DOHH2 (cell line): Measurements from ENCODE around the gene SNF8.

Source experiments
- EZH2phosphoT487 ChIP-seq: fragments of 200-600 bp; sonication (generic); IDR thresholded peaks from 2 replicates; pipeline ENCODE4 v1.6.1; 2017; ENCODE audit warnings: borderline replicate concordance, mild to moderate bottlenecking, antibody characterized with exemption, low read length, moderate library complexity, mixed read lengths
- TF ChIP-seq, protein P1 (sequence below): fragments of 200-600 bp; sonication (generic); IDR thresholded peaks from one replicate; pipeline ENCODE4 v1.5.1; 2014; ENCODE audit warnings: antibody characterized with exemption, mild to moderate bottlenecking, low read depth, low read length; ENCODE audit not compliant: poor library complexity, severe bottlenecking

DNA sequence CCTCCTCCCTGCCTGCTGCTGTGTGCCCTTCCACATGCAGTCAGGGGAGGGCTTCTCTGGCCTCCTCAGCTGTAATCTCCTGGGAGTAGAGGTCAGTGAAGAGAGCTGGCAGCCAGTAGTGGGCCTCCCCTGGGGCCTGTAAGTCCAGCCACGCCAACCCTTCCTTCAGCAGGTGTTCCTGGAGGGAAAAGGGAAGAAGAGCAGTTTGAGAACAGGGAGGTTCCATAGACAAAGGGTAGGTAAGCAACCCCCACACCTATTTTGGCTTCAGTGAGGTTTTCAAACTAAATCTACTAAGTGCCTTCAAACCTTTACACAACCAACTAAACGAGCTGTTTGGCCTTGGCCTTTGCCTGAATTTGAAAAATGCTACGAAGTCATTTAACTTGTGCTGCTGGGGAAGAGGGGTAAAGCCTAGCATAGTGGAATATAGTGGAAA, 14.2 kb downstream of the SNF8 start:
- TF ChIP-seq, protein P1, sequence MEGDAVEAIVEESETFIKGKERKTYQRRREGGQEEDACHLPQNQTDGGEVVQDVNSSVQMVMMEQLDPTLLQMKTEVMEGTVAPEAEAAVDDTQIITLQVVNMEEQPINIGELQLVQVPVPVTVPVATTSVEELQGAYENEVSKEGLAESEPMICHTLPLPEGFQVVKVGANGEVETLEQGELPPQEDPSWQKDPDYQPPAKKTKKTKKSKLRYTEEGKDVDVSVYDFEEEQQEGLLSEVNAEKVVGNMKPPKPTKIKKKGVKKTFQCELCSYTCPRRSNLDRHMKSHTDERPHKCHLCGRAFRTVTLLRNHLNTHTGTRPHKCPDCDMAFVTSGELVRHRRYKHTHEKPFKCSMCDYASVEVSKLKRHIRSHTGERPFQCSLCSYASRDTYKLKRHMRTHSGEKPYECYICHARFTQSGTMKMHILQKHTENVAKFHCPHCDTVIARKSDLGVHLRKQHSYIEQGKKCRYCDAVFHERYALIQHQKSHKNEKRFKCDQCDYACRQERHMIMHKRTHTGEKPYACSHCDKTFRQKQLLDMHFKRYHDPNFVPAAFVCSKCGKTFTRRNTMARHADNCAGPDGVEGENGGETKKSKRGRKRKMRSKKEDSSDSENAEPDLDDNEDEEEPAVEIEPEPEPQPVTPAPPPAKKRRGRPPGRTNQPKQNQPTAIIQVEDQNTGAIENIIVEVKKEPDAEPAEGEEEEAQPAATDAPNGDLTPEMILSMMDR: no peak
- TF ChIP-seq EZH2phosphoT487: no peak
